Neural progenitor cell (in vitro differentiated cells): ENCODE data around the gene NFASC.

Experiments used
- CTCF ChIP-seq: fragments of 200-600 bp; sonication (generic); IDR thresholded peaks from 2 replicates; pipeline ENCODE4 v1.5.1; 2017; ENCODE audit warnings: antibody characterized with exemption, mild to moderate bottlenecking
- EZH2phosphoT487 ChIP-seq: fragments of 200-600 bp; sonication (generic); IDR thresholded peaks from 2 replicates; pipeline ENCODE4 v1.6.1; 2017; ENCODE audit warnings: antibody characterized with exemption

GRCh38 chr1:205053296-205053695 is 182.6 kb downstream of the NFASC start:
- no peak for TF ChIP-seq CTCF
- TF ChIP-seq EZH2phosphoT487: no peak
